RPMI7951 (cell line): ENCODE results near the gene CYP2C9. TPM values are rescaled to one million over a fixed set of nuclear protein-coding genes. Genes with fewer than 3 reads are reported as not detected.
A peak's percentile ranks its signal among the peaks of the same experiment; 100 is the strongest.
"Not testable (repeated sequence)": the region's sequence is repeated elsewhere in the genome, so short reads cannot be mapped to it uniquely, and the experiment has no call there.

Source experiments
- DNase-seq: peaks from one replicate; pipeline ENCODE4 v3.0.0-alpha.2; 2012; ENCODE audit warnings: low read depth
- total RNA-seq: library from RNA; depleted of rRNA; stranded (reverse); fragments of >200 nt; shearing (Covaris generic); gene quantifications from 2 replicates; pipeline ENCODE4 v1.2.3, GENCODE V29; 2014; rRNA removed

The CYP2C9 gene
- total RNA-seq = 0.29 TPM in 1 of 2 replicates, not detected in the other

GRCh38 chr10:94938383-94938782, at the start of gene CYP2C9:
Gene CYP2C9 (plus strand): TSS chr10:94938658. CDS start chr10:94938683, 25 bp downstream.
- no peak for DNase-seq

- DNase-seq = no peak
Measured at GRCh38 chr10:94889123-94889522, 49.3 kb upstream of the CYP2C9 start.

GRCh38 chr10:94890264-94891022, 48.0 kb upstream of the CYP2C9 start:
- no peak for DNase-seq

GRCh38 chr10:94898414-94898813, 40.0 kb upstream of the CYP2C9 start:
- not testable (repeated sequence) for DNase-seq

- DNase-seq = no peak
Measured at GRCh38 chr10:94902080-94902479, 36.4 kb upstream of the CYP2C9 start.

- no peak for DNase-seq
Measured at GRCh38 chr10:94902570-94902969, 35.9 kb upstream of the CYP2C9 start.

GRCh38 chr10:94904506-94905148, 33.8 kb upstream of the CYP2C9 start:
- DNase-seq = not testable (repeated sequence)

GRCh38 chr10:94916423-94916822, 22.0 kb upstream of the CYP2C9 start:
- no peak for DNase-seq

GRCh38 chr10:94936721-94937120, 1.7 kb upstream of the CYP2C9 start:
- DNase-seq = no peak

GRCh38 chr10:94943432-94944103, 5.1 kb downstream of the CYP2C9 start:
- not testable (repeated sequence) for DNase-seq

GRCh38 chr10:94946181-94946580, 7.7 kb downstream of the CYP2C9 start:
- DNase-seq = not testable (repeated sequence)

GRCh38 chr10:94963901-94964300, 25.4 kb downstream of the CYP2C9 start:
- peak; percentile 38 for DNase-seq

GRCh38 chr10:94983555-94983954, 45.1 kb downstream of the CYP2C9 start:
- no peak for DNase-seq

GRCh38 chr10:94989192-94989591, 50.7 kb downstream of the CYP2C9 start:
- DNase-seq = no peak

GRCh38 chr10:94991243-94991888, 52.9 kb downstream of the CYP2C9 start:
- DNase-seq = no peak

- peak; percentile 22 for DNase-seq
Measured at GRCh38 chr10:94992811-94993210, 54.4 kb downstream of the CYP2C9 start.

- no peak for DNase-seq
Measured at GRCh38 chr10:94997741-94998174, 59.3 kb downstream of the CYP2C9 start.

- no peak for DNase-seq
Measured at GRCh38 chr10:95026461-95026860, 88.0 kb downstream of the CYP2C9 start.

- no peak for DNase-seq
Measured at GRCh38 chr10:95031656-95032055, 93.2 kb downstream of the CYP2C9 start.

GRCh38 chr10:95034401-95034800, 95.9 kb downstream of the CYP2C9 start:
- DNase-seq = no peak

- no peak for DNase-seq
Measured at GRCh38 chr10:95035332-95036295, 97.2 kb downstream of the CYP2C9 start.
